Brain microvascular endothelial cell (primary cell): ENCODE measurements around the gene ITCH.
"Not testable (repeated sequence)": the region's sequence is repeated elsewhere in the genome, so short reads cannot be mapped to it uniquely, and the experiment has no call there.

Experiments used
- DNase-seq: peaks from one replicate; pipeline ENCODE4 v3.0.0-alpha.2; 2020
- H3K27ac ChIP-seq: fragments of 250-450 bp; sonication (Bioruptor Pico); 2 replicates; pipeline ENCODE4 v1.5.1; 2020; ENCODE audit warnings: mild to moderate bottlenecking, moderate library complexity
- H3K27me3 ChIP-seq: fragments of 250-450 bp; sonication (Bioruptor Pico); replicated peaks from 2 replicates; pipeline ENCODE4 v1.5.1; 2020; ENCODE audit warnings: mild to moderate bottlenecking
- H3K36me3 ChIP-seq: fragments of 250-450 bp; sonication (Bioruptor Pico); replicated peaks from 2 replicates; pipeline ENCODE4 v1.5.1; 2020; ENCODE audit warnings: mild to moderate bottlenecking
- H3K4me3 ChIP-seq: 2 replicates; pipeline ENCODE4 v1.5.1; 2011; ENCODE audit warnings: low read depth, mild to moderate bottlenecking, control low read depth, low read length, moderate library complexity
- in situ Hi-C: cut with HindIII; loops from 2 replicates; pipeline ENCODE4 v1.10.0; 2017; ENCODE audit warnings: low sequenced_read_pairs, low pct_ligation_motif_present
- TF ChIP-seq, protein P1 (sequence below): IDR thresholded peaks from 2 replicates; pipeline ENCODE4 v1.5.1; 2011; ENCODE audit warnings: low read depth, mild to moderate bottlenecking, moderate library complexity, low read length, control low read depth, inconsistent platforms; ENCODE audit errors: missing control alignments

ITCH gene

DNA sequence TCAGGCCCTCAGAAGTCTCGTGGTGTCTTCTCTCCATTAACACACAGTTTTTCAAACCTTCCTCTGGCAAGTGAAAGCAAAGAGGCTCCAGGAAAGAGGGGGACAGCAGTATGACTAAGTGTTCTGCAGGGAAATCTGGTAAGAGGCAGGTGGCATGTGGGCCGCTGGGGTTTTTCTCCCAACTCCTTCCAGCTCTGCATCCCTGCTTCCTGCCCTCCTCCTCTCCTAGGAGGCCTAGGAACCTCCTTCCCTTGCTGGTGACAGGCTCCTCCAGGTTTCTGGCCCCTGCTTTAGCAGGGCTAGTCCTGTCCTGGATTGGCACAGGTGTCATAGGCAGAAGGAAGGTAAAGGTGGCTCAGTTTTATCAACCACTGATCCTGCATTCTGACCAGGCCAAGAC, 7.6 kb upstream of the ITCH start:
- in situ Hi-C loops = no loop called here

DNA sequence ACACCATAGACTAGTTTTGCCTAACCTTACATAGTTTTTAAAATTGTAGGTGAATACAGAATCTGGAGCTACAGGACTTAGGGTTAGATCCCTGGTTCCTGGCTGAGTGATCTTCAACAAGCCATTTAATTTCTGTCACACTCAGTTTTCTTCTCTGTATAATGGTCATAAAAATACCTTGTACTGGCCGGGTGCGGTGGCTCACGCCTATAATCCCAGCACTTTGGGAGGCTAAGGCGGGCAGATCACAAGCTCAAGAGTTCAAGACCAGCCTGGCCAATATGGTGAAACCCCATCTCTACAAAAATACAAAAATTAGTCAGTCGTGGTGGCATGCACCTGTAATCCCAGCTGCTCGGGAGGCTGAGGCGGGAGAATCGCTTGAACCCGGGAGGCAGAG, 3.3 kb upstream of the ITCH start:
- H3K27me3 ChIP-seq, H3K36me3 ChIP-seq, H3K27ac ChIP-seq, DNase-seq, in situ Hi-C loops, H3K4me3 ChIP-seq: not testable (repeated sequence)

More for the DNA sequence above, 7.6 kb upstream of the ITCH start:
- DNase-seq = no peak
- Histone ChIP-seq H3K36me3 (no peaks in the 10 kb centered on the region), H3K4me3 (no peak overlapping the region), H3K27ac (no peak overlapping the region), H3K27me3 (no peaks in the 10 kb centered on the region)
- TF ChIP-seq, protein P1, sequence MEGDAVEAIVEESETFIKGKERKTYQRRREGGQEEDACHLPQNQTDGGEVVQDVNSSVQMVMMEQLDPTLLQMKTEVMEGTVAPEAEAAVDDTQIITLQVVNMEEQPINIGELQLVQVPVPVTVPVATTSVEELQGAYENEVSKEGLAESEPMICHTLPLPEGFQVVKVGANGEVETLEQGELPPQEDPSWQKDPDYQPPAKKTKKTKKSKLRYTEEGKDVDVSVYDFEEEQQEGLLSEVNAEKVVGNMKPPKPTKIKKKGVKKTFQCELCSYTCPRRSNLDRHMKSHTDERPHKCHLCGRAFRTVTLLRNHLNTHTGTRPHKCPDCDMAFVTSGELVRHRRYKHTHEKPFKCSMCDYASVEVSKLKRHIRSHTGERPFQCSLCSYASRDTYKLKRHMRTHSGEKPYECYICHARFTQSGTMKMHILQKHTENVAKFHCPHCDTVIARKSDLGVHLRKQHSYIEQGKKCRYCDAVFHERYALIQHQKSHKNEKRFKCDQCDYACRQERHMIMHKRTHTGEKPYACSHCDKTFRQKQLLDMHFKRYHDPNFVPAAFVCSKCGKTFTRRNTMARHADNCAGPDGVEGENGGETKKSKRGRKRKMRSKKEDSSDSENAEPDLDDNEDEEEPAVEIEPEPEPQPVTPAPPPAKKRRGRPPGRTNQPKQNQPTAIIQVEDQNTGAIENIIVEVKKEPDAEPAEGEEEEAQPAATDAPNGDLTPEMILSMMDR = no peak

DNA sequence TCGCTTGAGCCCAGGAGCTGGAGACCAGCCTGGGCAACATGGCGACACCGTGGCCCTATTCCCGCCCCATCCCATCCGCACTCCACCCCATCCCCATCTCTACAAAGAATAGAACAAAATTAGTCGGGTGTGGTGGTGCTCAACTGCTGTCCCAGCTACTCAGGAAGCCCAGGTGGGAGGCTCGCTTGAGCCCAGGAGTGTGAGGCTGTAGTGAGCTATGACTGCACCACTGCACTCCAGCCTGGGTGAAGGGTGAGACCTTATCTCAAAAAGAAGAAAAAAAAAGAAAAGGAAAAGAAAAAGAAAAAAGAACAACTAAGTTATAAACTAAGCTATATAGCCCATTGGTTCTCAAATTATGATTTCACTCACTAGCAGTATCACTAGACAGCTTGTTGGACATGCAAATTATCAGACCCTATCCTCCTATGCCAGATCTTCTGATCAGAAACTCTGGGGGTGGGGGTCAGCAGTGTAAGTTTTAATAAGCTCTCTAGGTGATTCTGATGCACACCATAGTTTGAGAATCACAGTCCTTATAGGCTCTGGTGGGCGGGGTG, 491 bp upstream of the ITCH start:
- Histone ChIP-seq H3K27ac (no peak overlapping the region), H3K27me3 (no peaks in the 10 kb centered on the region), H3K36me3 (no peaks in the 10 kb centered on the region), H3K4me3 (peak overlapping the region; percentile 90)
- in situ Hi-C loops = no loop called here
- DNase-seq = no peak
- TF ChIP-seq, protein P1 = no peak

DNA sequence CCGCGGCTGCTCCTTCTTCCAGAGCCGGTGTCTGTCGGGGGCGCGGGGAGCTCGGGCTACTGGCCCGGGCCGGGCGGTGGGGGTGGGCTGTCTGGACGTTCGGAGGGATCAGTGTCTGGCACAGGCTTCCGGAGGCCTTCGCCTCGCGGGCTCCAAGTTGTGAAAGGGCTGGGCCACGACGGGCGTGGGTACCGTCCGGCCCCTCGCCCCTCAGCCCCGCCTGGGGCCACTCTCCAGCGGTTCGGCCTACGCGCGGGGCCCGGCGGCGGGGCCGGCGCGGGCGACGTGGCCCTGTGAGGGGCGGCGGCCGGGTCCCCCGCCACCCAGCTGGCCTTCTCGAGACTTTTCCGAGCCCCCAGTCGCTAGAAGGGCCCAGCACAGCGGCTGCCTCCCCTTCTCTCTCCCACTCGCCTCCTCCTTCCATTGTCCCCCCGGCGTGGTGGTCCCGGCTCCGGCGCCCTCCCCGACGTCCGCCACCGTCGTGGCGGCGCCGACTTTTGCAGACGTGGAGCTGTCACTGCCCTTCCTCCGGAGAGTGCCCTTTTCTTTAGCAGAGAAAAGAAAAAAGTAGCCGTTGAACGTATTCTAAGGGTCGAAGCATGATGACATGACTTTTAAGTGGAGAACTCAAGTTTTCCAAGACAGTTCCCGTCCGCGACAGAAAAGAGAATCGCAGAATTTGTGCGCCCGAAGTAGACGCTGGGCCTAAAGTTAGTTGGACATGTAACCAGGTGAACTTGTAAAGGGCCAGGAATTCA, 571 bp downstream of the ITCH start:
- peak; percentile 27 for DNase-seq
- Histone ChIP-seq H3K27me3 (no peaks in the 10 kb centered on the region), H3K27ac (peak overlapping the region; percentile 91), H3K36me3 (no peaks in the 10 kb centered on the region), H3K4me3 (peak overlapping the region; percentile 90)
- in situ Hi-C loops = no loop called here
- TF ChIP-seq, protein P1 = no peak

DNA sequence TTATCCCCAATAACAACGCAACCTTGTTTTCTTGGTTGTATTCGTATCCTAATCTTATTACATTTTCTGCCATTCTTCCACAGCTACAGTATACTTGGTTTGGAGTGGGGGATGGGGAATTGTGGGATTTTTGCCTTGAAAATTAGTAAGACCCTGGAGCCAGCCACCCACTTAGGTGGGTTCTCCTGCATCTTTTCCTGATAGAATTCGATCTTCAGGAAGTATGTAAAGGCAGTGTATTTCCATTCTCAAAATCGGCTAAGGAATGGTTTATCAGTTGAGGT, 1.1 kb downstream of the ITCH start:
- Histone ChIP-seq H3K27ac (peak overlapping the region; percentile 91), H3K27me3 (no peaks in the 10 kb centered on the region), H3K4me3 (peak overlapping the region; percentile 90), H3K36me3 (peaks cover 3% of the 10 kb centered on the region)
- in situ Hi-C loops = no loop called here
- TF ChIP-seq, protein P1 = no peak
- no peak for DNase-seq

DNA sequence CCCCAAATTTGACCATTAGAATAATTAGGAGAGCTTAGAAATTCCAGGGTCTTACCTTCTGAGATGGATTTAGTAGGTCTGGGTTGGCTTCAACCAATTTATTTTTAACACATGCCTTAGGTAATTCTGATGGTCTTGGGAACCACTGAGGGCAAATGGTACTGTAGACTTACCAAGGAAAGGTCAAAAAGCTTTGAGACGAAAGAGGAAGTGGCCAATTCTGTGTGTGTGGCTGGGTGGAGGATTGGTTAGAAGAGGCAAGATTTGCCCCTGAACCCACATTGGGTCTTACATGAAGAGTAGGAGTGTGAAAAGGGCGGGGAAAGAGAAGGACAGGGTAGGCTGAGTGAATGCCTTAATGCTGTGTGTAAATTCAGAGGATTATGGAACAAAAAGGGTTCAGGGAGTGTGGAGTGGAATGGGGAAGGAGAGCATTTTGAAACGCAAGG, 2.7 kb downstream of the ITCH start:
- H3K27ac ChIP-seq = no peak overlapping the region
- in situ Hi-C loops = no loop called here
- no peaks in the 10 kb centered on the region for H3K27me3 ChIP-seq
- peaks cover 15% of the 10 kb centered on the region for H3K36me3 ChIP-seq
- H3K4me3 ChIP-seq = no peak overlapping the region
- TF ChIP-seq, protein P1 = no peak
- DNase-seq = no peak
